MCF 10A (cell line): Measurements from ENCODE around the gene THRB. TPM values are rescaled to one million over a fixed set of nuclear protein-coding genes. Genes with fewer than 3 reads are reported as not detected.

ENCODE experiments used
- BruUV-seq: library from RNA; stranded (reverse); fragments of 400-500 nt; replicated peaks from 2 replicates; lab custom pipeline; 2021; lab: Mats Ljungman, UMichigan
- CTCF ChIA-PET: fragments of 300-600 bp; sonication (Branson Sonifier 250); formaldehyde crosslinking; extraction: SDS; loops from one replicate; lab custom pipeline; 2021; ENCODE audit warnings: antibody characterized with exemption, inconsistent platforms; lab: Yijun Ruan, JAX
- POLR2A ChIA-PET: fragments of 300-600, 350-650 bp; sonication (Branson Sonifier 250); formaldehyde crosslinking; extraction: SDS; loops from one replicate; lab custom pipeline; 2020; ENCODE audit warnings: antibody characterized with exemption, inconsistent platforms; lab: Yijun Ruan, JAX
- DNase-seq: peaks from one replicate; pipeline ENCODE4 v3.0.0-alpha.2; 2018; ENCODE audit not compliant: unreplicated experiment
- H3K27ac Mint-ChIP-seq: one replicate; pipeline ENCODE4 v1.8.0; 2022; ENCODE audit warnings: mild to moderate bottlenecking, low read depth, mixed read lengths; ENCODE audit not compliant: unreplicated experiment
- H3K27me3 Mint-ChIP-seq: one replicate; pipeline ENCODE4 v1.8.0; 2022; ENCODE audit warnings: mixed read lengths; ENCODE audit not compliant: insufficient read depth, unreplicated experiment
- H3K36me3 Mint-ChIP-seq: one replicate; pipeline ENCODE4 v1.8.0; 2022; ENCODE audit warnings: mild to moderate bottlenecking, moderate library complexity, mixed read lengths; ENCODE audit not compliant: insufficient read depth, unreplicated experiment
- H3K4me1 Mint-ChIP-seq: one replicate; pipeline ENCODE4 v1.8.0; 2022; ENCODE audit warnings: mixed read lengths; ENCODE audit not compliant: insufficient read depth, unreplicated experiment
- H3K4me3 Mint-ChIP-seq: one replicate; pipeline ENCODE4 v1.8.0; 2022; ENCODE audit warnings: mild to moderate bottlenecking, moderate library complexity, mixed read lengths; ENCODE audit not compliant: unreplicated experiment
- H3K9me3 Mint-ChIP-seq: one replicate; pipeline ENCODE4 v1.8.0; 2022; ENCODE audit warnings: mixed read lengths; ENCODE audit not compliant: unreplicated experiment
- intact Hi-C: fragments of 100-400 bp; cut with micrococcal nuclease; formaldehyde crosslinking; loops from 2 replicates; pipeline ENCODE4 v1.14.1; 2022
- total RNA-seq: library from RNA; stranded (reverse); gene quantifications from 2 replicates; pipeline ENCODE4 v1.2.3, GENCODE V29; 2022
- TF ChIP-seq, protein P1 (sequence below): fragments of 200-600 bp; IDR thresholded peaks from one replicate; pipeline ENCODE4 v1.8.0; 2022; ENCODE audit warnings: antibody characterized with exemption, mild to moderate bottlenecking; ENCODE audit not compliant: unreplicated experiment

The THRB gene
- total RNA-seq, 1 experiment from 2014 or later = 4.2 TPM

DNA sequence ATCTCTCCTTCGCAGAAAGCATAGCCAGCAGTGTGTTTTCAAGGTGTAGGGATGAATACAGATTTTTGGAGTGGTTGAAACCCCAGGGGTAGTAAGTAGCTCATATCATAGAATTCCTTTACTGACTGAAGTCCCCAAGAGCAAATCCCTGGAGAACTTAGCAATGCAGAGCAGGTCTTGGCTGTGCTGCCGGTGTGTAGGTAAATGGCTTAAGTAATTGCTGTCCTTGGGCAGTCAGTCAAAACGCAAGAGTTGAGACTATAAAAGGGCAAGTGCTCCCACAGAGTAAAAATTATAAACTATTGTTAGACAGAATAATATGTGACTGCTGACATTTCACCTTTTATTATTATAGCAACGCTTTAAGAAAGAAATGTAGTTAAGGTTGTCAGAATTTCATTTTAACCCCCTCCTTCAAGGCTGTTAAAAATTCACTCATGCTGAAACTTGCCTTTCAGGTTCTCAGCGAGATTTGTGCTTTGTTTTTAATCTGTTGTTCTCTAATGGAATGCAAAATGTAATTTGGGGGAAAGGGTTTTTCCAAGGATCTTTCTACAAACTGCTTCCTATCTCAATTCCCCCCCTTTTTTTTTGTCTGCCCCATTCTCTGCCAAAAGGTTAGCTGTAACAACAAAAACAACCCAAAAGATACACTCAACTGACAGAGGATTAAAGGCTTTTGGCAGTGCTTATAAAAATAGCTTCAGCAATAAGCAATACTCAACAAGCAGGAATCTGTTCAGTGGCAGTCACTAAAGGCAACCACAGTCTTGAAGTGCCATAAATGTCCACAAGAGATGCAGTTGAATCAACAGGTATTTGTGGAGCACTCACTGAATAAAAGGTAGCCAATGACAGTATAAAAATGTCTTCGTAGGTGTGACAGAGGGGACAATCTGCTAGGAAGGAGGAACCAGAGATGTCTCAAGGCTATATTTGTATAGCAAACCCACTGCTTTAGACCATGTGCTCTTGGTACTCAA lies 105.3 kb downstream of the THRB start:
- H3K9me3 Mint-ChIP-seq = no peaks in the 10 kb centered on the region
- no peaks in the 10 kb centered on the region for H3K27me3 Mint-ChIP-seq
- no TSS peak for BruUV-seq
- ChIA-PET POLR2A (interaction anchor here (0.8 to 1.5 kb wide), 6 partner anchors 10 to 63 kb away, joined by 3 to 7 read pairs (median 4); no protein-coding TSS in a partner anchor), CTCF (interaction anchor here (0.7 to 1.6 kb wide), 2 partner anchors 10 to 61 kb away, joined by 3 to 6 read pairs; no protein-coding TSS in a partner anchor)
- no peak for DNase-seq
- H3K4me1 Mint-ChIP-seq = no peaks in the 10 kb centered on the region
- no peaks in the 10 kb centered on the region for H3K36me3 Mint-ChIP-seq
- no peak overlapping the region for H3K27ac Mint-ChIP-seq
- intact Hi-C loops = no loop called here
- TF ChIP-seq, protein P1, sequence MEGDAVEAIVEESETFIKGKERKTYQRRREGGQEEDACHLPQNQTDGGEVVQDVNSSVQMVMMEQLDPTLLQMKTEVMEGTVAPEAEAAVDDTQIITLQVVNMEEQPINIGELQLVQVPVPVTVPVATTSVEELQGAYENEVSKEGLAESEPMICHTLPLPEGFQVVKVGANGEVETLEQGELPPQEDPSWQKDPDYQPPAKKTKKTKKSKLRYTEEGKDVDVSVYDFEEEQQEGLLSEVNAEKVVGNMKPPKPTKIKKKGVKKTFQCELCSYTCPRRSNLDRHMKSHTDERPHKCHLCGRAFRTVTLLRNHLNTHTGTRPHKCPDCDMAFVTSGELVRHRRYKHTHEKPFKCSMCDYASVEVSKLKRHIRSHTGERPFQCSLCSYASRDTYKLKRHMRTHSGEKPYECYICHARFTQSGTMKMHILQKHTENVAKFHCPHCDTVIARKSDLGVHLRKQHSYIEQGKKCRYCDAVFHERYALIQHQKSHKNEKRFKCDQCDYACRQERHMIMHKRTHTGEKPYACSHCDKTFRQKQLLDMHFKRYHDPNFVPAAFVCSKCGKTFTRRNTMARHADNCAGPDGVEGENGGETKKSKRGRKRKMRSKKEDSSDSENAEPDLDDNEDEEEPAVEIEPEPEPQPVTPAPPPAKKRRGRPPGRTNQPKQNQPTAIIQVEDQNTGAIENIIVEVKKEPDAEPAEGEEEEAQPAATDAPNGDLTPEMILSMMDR = no peak
- no peak overlapping the region for H3K4me3 Mint-ChIP-seq

- no peak for DNase-seq
- Mint-ChIP-seq H3K9me3 (no peaks in the 10 kb centered on the region), H3K27ac (no peak overlapping the region), H3K4me3 (no peak overlapping the region), H3K27me3 (no peaks in the 10 kb centered on the region), H3K36me3 (no peaks in the 10 kb centered on the region), H3K4me1 (no peaks in the 10 kb centered on the region)
- ChIA-PET CTCF (interaction anchor here (0.6 to 1.6 kb wide), 2 partner anchors 11 to 58 kb away, joined by 5 to 6 read pairs; no protein-coding TSS in a partner anchor), POLR2A (interaction anchor here (0.8 to 2.3 kb wide), 3 partner anchors 23 to 64 kb away, joined by 3 to 7 read pairs (median 6); no protein-coding TSS in a partner anchor)
- intact Hi-C loops = no loop called here
- TF ChIP-seq, protein P1 = no peak
- no TSS peak for BruUV-seq
Measured at GRCh38 chr3:24388611-24389010, 106.0 kb downstream of the THRB start.

DNA sequence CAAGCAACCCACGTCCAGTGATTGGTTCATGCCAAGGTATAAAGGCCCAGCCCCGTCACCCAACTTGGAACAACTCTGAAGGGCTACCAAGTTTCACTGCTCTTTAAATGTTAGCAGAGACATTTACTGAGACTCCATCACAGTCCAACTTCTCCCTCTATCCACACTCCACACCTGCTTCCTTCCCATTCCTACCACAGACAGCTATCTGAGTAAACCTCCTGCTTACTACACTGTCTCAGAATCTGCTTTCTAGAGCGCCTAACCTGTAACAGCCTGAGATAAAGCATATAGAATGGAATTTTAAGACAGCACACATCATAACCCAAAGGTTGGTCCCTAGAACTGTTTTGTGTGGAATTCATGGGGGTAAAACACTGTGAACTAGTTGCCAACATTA lies 106.5 kb downstream of the THRB start:
- intact Hi-C loops = no loop called here
- no peaks in the 10 kb centered on the region for H3K27me3 Mint-ChIP-seq

More for the DNA sequence above, 106.5 kb downstream of the THRB start:
- no peaks in the 10 kb centered on the region for H3K9me3 Mint-ChIP-seq
- TF ChIP-seq, protein P1 = no peak
- BruUV-seq = no TSS peak
- H3K27ac Mint-ChIP-seq = no peak overlapping the region
- ChIA-PET POLR2A (interaction anchor here (0.8 to 2.3 kb wide), 2 partner anchors 23 to 65 kb away, joined by 3 to 6 read pairs; no protein-coding TSS in a partner anchor), CTCF (interaction anchor here (0.6 to 0.7 kb wide), 2 partner anchors 58 to 80 kb away, joined by 3 to 5 read pairs; no protein-coding TSS in a partner anchor)
- H3K36me3 Mint-ChIP-seq = no peaks in the 10 kb centered on the region
- H3K4me1 Mint-ChIP-seq = no peaks in the 10 kb centered on the region
- no peak overlapping the region for H3K4me3 Mint-ChIP-seq
- DNase-seq = no peak
